Duodenal mucosa (tissue), 2 donors: Measurements from ENCODE around the gene FSTL4.
"Not testable (repeated sequence)": the region's sequence is repeated elsewhere in the genome, so short reads cannot be mapped to it uniquely, and the experiment has no call there.

Experiments
- H3K27ac ChIP-seq: one replicate; pipeline ENCODE4 v1.7.0; 2013; ENCODE audit warnings: low read depth, low read length
- H3K27me3 ChIP-seq, 2 donors: one replicate each; pipeline ENCODE4 v1.7.0; 2013; ENCODE audit warnings: low read length in 2 of 2, control low read depth in 1 of 2; ENCODE audit not compliant: insufficient read depth in 2 of 2, control insufficient read depth in 1 of 2
- H3K36me3 ChIP-seq, 2 donors: one replicate each; pipeline ENCODE4 v1.7.0; 2013; ENCODE audit warnings: low read length in 2 of 2, control low read depth in 1 of 2; ENCODE audit not compliant: insufficient read depth in 2 of 2, control insufficient read depth in 1 of 2
- H3K4me1 ChIP-seq, 2 donors: one replicate each; pipeline ENCODE4 v1.7.0; 2013; ENCODE audit warnings: low read length in 2 of 2, control low read depth in 1 of 2; ENCODE audit not compliant: insufficient read depth in 2 of 2, control insufficient read depth in 1 of 2
- H3K4me3 ChIP-seq, 2 donors: one replicate each; pipeline ENCODE4 v1.7.0; 2013; ENCODE audit warnings: low read length in 2 of 2, low read depth in 1 of 2
- H3K9ac ChIP-seq, 2 donors: one replicate each; pipeline ENCODE4 v1.7.0; 2013; ENCODE audit warnings: low read length in 2 of 2, low read depth in 1 of 2
- H3K9me3 ChIP-seq, 2 donors: one replicate each; pipeline ENCODE4 v1.7.0; 2013; ENCODE audit warnings: low read length in 2 of 2, control low read depth in 1 of 2; ENCODE audit not compliant: control insufficient read depth in 1 of 2

FSTL4 gene

GRCh38 chr5:133225671-133226152, 386.6 kb downstream of the FSTL4 start:
- Histone ChIP-seq H3K4me3 (peak overlapping the region in 1 of 2 donors; percentile 45), H3K36me3 (no peaks in the 10 kb centered on the region)

GRCh38 chr5:133222979-133223378, 389.4 kb downstream of the FSTL4 start:
- H3K36me3 ChIP-seq: no peaks in the 10 kb centered on the region
- H3K9me3 ChIP-seq: no peaks in the 10 kb centered on the region
- H3K27me3 ChIP-seq: no peaks in the 10 kb centered on the region
- no peak overlapping the region for H3K4me3 ChIP-seq
- peaks cover 23 to 31% of the 10 kb centered on the region in 2 donors for H3K4me1 ChIP-seq
- no peak overlapping the region for H3K9ac ChIP-seq
- H3K27ac ChIP-seq: no peak overlapping the region

More at GRCh38 chr5:133225671-133226152, 386.6 kb downstream of the FSTL4 start:
- Histone ChIP-seq H3K27ac (no peak overlapping the region), H3K9ac (no peak overlapping the region), H3K4me1 (peaks cover 23 to 31% of the 10 kb centered on the region in 2 donors), H3K9me3 (no peaks in the 10 kb centered on the region), H3K27me3 (no peaks in the 10 kb centered on the region)

- Histone ChIP-seq H3K27me3 (no peaks in the 10 kb centered on the region), H3K4me3 (no peak overlapping the region), H3K9ac (no peak overlapping the region), H3K9me3 (no peaks in the 10 kb centered on the region), H3K36me3 (no peaks in the 10 kb centered on the region), H3K27ac (no peak overlapping the region), H3K4me1 (peaks cover 23 to 31% of the 10 kb centered on the region in 2 donors)
Observed at GRCh38 chr5:133222521-133222920, 389.8 kb downstream of the FSTL4 start.

GRCh38 chr5:133222040-133222439, 390.3 kb downstream of the FSTL4 start:
- H3K36me3 ChIP-seq: no peaks in the 10 kb centered on the region
- no peak overlapping the region for H3K27ac ChIP-seq
- no peak overlapping the region for H3K4me3 ChIP-seq
- H3K27me3 ChIP-seq: no peaks in the 10 kb centered on the region
- no peak overlapping the region for H3K9ac ChIP-seq
- H3K4me1 ChIP-seq: peaks cover 19 to 27% of the 10 kb centered on the region in 2 donors
- no peaks in the 10 kb centered on the region for H3K9me3 ChIP-seq

- H3K36me3 ChIP-seq: no peaks in the 10 kb centered on the region
- H3K4me1 ChIP-seq: peaks cover 10 to 17% of the 10 kb centered on the region in 2 donors
- no peaks in the 10 kb centered on the region for H3K9me3 ChIP-seq
- H3K27me3 ChIP-seq: no peaks in the 10 kb centered on the region
- H3K27ac ChIP-seq: no peak overlapping the region
- no peak overlapping the region for H3K9ac ChIP-seq
- H3K4me3 ChIP-seq: no peak overlapping the region
Observed at GRCh38 chr5:133220851-133221674, 391.3 kb downstream of the FSTL4 start.

GRCh38 chr5:133219296-133219695, 393.0 kb downstream of the FSTL4 start:
- H3K9ac ChIP-seq: no peak overlapping the region
- no peaks in the 10 kb centered on the region for H3K36me3 ChIP-seq
- H3K27me3 ChIP-seq: no peaks in the 10 kb centered on the region
- H3K4me3 ChIP-seq: no peak overlapping the region
- H3K27ac ChIP-seq: no peak overlapping the region
- no peaks in the 10 kb centered on the region for H3K9me3 ChIP-seq
- peaks cover 0 to 6% of the 10 kb centered on the region in 2 donors for H3K4me1 ChIP-seq

GRCh38 chr5:133216138-133216537, 396.2 kb downstream of the FSTL4 start:
- not testable (repeated sequence) for H3K9ac ChIP-seq, H3K4me1 ChIP-seq, H3K27ac ChIP-seq, H3K4me3 ChIP-seq, H3K27me3 ChIP-seq, H3K9me3 ChIP-seq, H3K36me3 ChIP-seq

GRCh38 chr5:133214153-133214820, 398.1 kb downstream of the FSTL4 start:
- H3K9me3 ChIP-seq: no peaks in the 10 kb centered on the region
- no peak overlapping the region for H3K4me3 ChIP-seq
- no peak overlapping the region for H3K9ac ChIP-seq
- no peaks in the 10 kb centered on the region for H3K4me1 ChIP-seq
- no peak overlapping the region for H3K27ac ChIP-seq
- H3K27me3 ChIP-seq: peaks cover 0 to 11% of the 10 kb centered on the region in 2 donors
- no peaks in the 10 kb centered on the region for H3K36me3 ChIP-seq

- H3K27me3 ChIP-seq: no peaks in the 10 kb centered on the region
- no peak overlapping the region for H3K4me3 ChIP-seq
- no peak overlapping the region for H3K27ac ChIP-seq
- no peaks in the 10 kb centered on the region for H3K4me1 ChIP-seq
- no peak overlapping the region for H3K9ac ChIP-seq
- H3K36me3 ChIP-seq: no peaks in the 10 kb centered on the region
- no peaks in the 10 kb centered on the region for H3K9me3 ChIP-seq
Observed at GRCh38 chr5:133205649-133206048, 406.7 kb downstream of the FSTL4 start.

- H3K9ac ChIP-seq: no peak overlapping the region
Observed at GRCh38 chr5:133205204-133205603, 407.1 kb downstream of the FSTL4 start.

More at GRCh38 chr5:133205204-133205603, 407.1 kb downstream of the FSTL4 start:
- no peak overlapping the region for H3K27ac ChIP-seq
- no peaks in the 10 kb centered on the region for H3K4me1 ChIP-seq
- H3K27me3 ChIP-seq: peaks cover 0 to 3% of the 10 kb centered on the region in 2 donors
- H3K36me3 ChIP-seq: no peaks in the 10 kb centered on the region
- no peak overlapping the region for H3K4me3 ChIP-seq
- no peaks in the 10 kb centered on the region for H3K9me3 ChIP-seq
